ENCODE data around the gene SNX25.
"Not testable (repeated sequence)": the region's sequence is repeated elsewhere in the genome, so short reads cannot be mapped to it uniquely, and the experiment has no call there.

DNA sequence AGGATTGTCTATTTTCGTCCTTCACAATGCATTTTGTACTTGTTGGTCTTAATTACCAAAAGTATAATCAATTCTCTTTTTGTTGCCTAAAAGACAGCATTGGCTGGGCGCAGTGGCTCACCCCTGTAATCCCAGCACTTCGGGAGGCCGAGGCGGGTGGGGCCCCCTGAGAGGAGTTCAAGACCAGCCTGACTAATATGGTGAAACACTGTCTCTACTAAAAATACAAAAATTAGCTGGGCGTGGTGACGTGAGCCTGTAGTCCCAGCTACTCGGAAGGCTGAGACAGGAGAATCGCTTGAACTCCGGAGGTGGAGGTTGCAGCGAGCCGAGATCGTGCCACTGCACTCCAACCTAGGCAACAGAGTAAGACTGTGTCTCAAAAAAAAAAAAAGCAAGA lies 4.3 kb upstream of the SNX25 start:
- TF ChIP-seq, protein P1, sequence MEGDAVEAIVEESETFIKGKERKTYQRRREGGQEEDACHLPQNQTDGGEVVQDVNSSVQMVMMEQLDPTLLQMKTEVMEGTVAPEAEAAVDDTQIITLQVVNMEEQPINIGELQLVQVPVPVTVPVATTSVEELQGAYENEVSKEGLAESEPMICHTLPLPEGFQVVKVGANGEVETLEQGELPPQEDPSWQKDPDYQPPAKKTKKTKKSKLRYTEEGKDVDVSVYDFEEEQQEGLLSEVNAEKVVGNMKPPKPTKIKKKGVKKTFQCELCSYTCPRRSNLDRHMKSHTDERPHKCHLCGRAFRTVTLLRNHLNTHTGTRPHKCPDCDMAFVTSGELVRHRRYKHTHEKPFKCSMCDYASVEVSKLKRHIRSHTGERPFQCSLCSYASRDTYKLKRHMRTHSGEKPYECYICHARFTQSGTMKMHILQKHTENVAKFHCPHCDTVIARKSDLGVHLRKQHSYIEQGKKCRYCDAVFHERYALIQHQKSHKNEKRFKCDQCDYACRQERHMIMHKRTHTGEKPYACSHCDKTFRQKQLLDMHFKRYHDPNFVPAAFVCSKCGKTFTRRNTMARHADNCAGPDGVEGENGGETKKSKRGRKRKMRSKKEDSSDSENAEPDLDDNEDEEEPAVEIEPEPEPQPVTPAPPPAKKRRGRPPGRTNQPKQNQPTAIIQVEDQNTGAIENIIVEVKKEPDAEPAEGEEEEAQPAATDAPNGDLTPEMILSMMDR (conservative IDR thresholded peaks at IDR 0.05; ENCODE audit: low read depth, low read length) = not testable (repeated sequence)
- not testable (repeated sequence) for TF ChIP-seq EZH2 (IDR thresholded peaks at IDR 0.05; ENCODE audit: low read length, unreplicated experiment)

All from PC-3 (cell line).